Astrocyte of the cerebellum (primary cell): ENCODE results near the gene CCL17.

Experiments
- DNase-seq: peaks from one replicate; pipeline ENCODE4 v3.0.0-alpha.2; 2011; ENCODE audit warnings: low read depth
- H3K4me3 ChIP-seq: 2 replicates; pipeline ENCODE4 v1.5.1; 2011; ENCODE audit warnings: mild to moderate bottlenecking, low read depth, low read length, moderate library complexity
- in situ Hi-C: cut with HindIII; loops from 2 replicates; pipeline ENCODE4 v1.10.0; 2017; ENCODE audit warnings: low sequenced_read_pairs
- TF ChIP-seq, protein P1 (sequence below): IDR thresholded peaks from 2 replicates; pipeline ENCODE4 v1.5.1; 2012; ENCODE audit warnings: low read length, low read depth, moderate library complexity, mild to moderate bottlenecking; ENCODE audit errors: missing control alignments

The CCL17 gene

DNA sequence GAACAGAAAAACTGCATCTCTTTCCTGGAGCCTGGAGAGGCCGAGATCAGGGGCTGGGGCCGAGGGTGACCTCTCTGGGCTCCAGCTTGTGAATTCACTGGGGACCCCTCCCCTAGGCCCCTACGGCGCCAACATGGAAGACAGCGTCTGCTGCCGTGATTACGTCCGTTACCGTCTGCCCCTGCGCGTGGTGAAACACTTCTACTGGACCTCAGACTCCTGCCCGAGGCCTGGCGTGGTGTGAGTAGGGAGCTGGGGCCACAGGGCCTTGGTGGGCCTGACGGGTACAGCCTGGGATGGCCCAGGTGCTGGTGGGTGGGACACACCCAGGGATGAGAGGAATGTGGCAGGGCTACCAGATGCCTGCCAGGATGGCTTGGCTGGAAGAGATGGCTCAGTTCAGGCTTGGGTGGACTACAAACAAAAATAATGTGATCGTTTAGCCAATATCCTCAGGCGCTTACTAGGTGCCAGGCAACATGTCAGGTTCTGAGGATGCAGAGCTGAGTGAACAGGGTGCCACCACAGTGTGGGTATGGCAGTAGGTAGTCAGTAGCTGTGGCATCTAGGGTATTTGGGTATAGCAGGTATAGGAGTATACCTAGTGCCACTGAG, 44.1 kb upstream of the CCL17 start:
- no peak overlapping the region for H3K4me3 ChIP-seq
- TF ChIP-seq, protein P1, sequence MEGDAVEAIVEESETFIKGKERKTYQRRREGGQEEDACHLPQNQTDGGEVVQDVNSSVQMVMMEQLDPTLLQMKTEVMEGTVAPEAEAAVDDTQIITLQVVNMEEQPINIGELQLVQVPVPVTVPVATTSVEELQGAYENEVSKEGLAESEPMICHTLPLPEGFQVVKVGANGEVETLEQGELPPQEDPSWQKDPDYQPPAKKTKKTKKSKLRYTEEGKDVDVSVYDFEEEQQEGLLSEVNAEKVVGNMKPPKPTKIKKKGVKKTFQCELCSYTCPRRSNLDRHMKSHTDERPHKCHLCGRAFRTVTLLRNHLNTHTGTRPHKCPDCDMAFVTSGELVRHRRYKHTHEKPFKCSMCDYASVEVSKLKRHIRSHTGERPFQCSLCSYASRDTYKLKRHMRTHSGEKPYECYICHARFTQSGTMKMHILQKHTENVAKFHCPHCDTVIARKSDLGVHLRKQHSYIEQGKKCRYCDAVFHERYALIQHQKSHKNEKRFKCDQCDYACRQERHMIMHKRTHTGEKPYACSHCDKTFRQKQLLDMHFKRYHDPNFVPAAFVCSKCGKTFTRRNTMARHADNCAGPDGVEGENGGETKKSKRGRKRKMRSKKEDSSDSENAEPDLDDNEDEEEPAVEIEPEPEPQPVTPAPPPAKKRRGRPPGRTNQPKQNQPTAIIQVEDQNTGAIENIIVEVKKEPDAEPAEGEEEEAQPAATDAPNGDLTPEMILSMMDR, result no peak
- no peak for DNase-seq
- in situ Hi-C loops, result no loop called here

DNA sequence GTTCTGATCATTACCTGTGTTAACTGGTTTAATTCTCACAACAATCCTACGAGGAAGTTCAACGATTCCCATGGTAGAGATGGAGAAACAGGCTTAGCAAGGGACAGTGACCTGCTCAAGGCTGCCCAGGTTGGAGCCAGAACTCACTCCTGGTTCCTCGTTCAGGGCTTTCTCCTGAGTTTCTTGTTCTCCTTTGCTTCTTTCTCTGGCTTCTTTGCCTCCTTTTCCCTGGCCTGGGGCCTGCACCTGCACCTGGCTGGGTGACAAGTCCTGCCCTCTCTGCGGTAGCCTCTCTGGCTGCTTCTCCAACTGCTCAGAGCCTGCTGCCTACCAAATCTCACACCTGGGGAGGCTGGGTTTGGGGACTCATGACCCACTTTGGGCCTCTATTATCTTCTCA, 43.2 kb upstream of the CCL17 start:
- no peak for DNase-seq
- in situ Hi-C loops, result no loop called here
- H3K4me3 ChIP-seq, result no peak overlapping the region
- TF ChIP-seq, protein P1, result no peak

DNA sequence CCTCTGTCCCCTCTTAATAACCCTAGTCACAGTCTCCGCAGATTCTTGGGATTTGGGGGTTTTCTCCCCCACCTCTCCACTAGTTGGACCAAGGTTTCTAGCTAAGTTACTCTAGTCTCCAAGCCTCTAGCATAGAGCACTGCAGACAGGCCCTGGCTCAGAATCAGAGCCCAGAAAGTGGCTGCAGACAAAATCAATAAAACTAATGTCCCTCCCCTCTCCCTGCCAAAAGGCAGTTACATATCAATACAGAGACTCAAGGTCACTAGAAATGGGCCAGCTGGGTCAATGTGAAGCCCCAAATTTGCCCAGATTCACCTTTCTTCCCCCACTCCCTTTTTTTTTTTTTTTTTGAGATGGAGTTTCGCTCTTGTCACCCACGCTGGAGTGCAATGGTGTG, 40.4 kb upstream of the CCL17 start:
- no peak for DNase-seq
- no peak overlapping the region for H3K4me3 ChIP-seq
- in situ Hi-C loops, result no loop called here
- TF ChIP-seq, protein P1, result no peak

DNA sequence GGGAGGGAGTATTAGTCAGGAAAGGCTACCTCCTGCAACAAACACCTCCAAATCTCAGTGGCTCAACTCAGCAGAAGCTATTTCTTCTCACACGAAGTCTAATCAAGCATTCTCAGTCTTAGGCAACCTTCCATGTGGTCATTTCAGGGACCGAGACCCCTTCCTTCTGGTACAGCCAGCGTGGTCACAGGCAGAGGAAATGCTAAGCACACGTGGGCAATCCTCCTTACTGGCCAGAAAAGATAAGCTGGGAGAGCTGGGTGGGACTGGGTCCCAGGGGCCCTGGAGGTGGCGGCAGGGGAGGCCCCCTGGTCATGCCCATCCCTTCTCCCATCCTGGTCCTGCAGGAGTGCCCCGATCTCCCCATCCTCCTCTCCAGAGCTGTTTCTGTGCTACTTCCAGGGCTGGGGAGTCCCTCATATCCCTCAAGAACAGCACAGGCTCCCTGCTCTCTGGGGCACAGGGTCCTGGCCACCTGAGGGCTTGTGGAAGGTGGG, 38.0 kb upstream of the CCL17 start:
- no peak for DNase-seq
- no peak overlapping the region for H3K4me3 ChIP-seq
- in situ Hi-C loops, result no loop called here
- TF ChIP-seq, protein P1, result no peak

DNA sequence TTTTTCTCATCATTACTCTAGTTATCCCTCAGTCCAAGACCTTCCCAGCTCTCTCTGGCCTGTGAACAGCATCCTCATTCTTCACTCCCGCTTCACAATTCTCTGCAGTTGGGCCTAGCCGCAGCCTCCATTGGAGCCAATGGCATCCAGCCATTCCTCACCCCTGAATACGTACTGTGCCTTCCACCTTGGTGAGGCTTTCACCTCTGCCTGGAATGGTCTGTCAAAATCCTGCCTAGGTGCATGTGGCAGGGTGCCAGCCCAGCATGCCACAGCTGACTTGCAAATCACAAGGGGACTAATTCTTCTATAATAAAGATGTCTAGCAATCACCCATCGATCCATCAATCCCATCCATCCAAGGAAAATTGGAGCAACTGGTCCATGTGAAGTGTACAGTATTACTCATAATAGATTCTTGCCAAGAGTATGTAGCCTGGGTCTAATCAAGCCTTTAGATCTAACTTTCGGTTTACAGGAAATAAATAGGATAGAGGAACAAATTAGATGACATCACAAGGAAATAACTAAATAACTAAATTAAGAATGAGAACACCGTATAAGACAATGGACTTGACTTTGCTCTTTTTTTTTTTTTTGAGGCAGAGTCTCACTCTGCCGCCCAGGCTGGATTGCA, 37.3 kb upstream of the CCL17 start:
- TF ChIP-seq, protein P1, result no peak
- in situ Hi-C loops, result no loop called here
- no peak overlapping the region for H3K4me3 ChIP-seq
- no peak for DNase-seq

DNA sequence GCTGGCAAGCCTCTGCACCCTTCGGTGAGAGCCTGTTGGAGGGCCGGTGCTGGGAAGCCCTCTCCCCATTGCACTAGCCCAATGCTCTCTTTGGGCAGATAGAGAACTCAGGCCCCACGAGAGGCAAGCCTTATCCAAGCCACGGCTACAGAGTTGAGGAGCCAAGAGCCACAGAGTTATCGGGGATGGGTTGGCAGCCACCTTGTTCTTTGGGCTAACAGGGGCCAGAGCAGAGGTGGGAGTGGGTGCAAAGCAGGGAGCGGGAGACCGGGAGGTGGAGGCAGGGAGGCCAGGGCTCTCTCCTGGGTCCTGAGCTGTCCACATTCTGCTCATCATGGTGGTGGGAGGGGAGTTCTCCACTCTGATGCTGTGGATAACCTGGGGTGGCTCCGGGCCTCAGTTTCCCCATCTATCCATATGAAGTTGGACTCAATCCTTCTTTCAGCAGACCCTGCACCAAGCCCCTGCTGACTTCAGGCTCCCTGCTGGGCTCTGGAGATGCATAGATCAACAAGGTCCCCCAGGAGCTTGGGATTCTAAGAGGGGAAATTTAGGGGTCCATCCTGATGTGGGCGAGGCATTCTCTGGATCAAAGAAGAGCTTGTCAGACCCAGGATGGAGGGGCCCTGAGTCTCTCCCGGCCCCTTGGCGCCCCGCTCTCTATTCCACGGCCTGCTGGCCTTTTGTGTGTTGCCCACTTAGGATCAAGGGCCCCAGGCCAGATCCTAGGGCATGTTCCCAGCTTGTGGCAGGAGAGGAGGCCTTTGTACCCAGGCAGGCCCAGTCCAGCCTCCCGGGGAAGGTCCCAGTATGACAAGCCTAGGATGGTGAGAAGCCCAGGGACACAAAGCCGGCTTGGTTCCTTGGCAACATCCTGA, 32.8 kb upstream of the CCL17 start:
- peak overlapping the region; percentile 24 for H3K4me3 ChIP-seq
- no peak for DNase-seq
- in situ Hi-C loops, result no loop called here
- TF ChIP-seq, protein P1, result no peak
